ENCODE data around the gene SPEG.

GRCh38 chr2:219524817-219525216 is 90.2 kb downstream of the SPEG start:
- TF ChIP-seq EZH2 (IDR thresholded peaks at IDR 0.05) (no peak), CTCF (IDR thresholded peaks at IDR 0.05 in 2 of 3, conservative IDR thresholded peaks at IDR 0.05 in 1 of 3; ENCODE audit: borderline replicate concordance in 1 of 3, insufficient read depth in 1 of 3, low read depth in 2 of 3, low read length in 2 of 3) (no peak), JUND (IDR thresholded peaks at IDR 0.05) (no peak), POLR2AphosphoS5 (IDR thresholded peaks at IDR 0.05; ENCODE audit: low read depth, low read length) (no peak), POLR2A (IDR thresholded peaks at IDR 0.05; ENCODE audit: borderline replicate concordance, extremely low read depth, insufficient read depth, insufficient read length) (no peak), CEBPB (IDR thresholded peaks at IDR 0.05; ENCODE audit: low read depth) (no peak), REST (IDR thresholded peaks at IDR 0.05; ENCODE audit: low read depth) (no peak), EZH2phosphoT487 (IDR thresholded peaks at IDR 0.05; ENCODE audit: borderline replicate concordance) (no peak), ZNF274 (IDR thresholded peaks at IDR 0.05; ENCODE audit: low read depth, low read length) (no peak), FOSL1 (IDR thresholded peaks at IDR 0.05; ENCODE audit: low read depth) (no peak), SP1 (IDR thresholded peaks at IDR 0.05; ENCODE audit: low read depth) (no peak), YY1 (IDR thresholded peaks at IDR 0.05; ENCODE audit: extremely low read depth, insufficient replicate concordance, low read depth, low read length) (no peak)
- TF ChIP-seq, protein P1, sequence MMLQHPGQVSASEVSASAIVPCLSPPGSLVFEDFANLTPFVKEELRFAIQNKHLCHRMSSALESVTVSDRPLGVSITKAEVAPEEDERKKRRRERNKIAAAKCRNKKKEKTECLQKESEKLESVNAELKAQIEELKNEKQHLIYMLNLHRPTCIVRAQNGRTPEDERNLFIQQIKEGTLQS (IDR thresholded peaks at IDR 0.05), result no peak
- TF ChIP-seq, protein P2, sequence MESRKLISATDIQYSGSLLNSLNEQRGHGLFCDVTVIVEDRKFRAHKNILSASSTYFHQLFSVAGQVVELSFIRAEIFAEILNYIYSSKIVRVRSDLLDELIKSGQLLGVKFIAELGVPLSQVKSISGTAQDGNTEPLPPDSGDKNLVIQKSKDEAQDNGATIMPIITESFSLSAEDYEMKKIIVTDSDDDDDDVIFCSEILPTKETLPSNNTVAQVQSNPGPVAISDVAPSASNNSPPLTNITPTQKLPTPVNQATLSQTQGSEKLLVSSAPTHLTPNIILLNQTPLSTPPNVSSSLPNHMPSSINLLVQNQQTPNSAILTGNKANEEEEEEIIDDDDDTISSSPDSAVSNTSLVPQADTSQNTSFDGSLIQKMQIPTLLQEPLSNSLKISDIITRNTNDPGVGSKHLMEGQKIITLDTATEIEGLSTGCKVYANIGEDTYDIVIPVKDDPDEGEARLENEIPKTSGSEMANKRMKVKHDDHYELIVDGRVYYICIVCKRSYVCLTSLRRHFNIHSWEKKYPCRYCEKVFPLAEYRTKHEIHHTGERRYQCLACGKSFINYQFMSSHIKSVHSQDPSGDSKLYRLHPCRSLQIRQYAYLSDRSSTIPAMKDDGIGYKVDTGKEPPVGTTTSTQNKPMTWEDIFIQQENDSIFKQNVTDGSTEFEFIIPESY (IDR thresholded peaks at IDR 0.05; ENCODE audit: extremely low read depth, insufficient replicate concordance, low read length), result no peak
